ENCODE measurements around the gene SDK2. TPM values are rescaled to one million over a fixed set of nuclear protein-coding genes. Genes with fewer than 3 reads are reported as not detected.

Gene SDK2
- total and polyA plus RNA-seq, 2 of the 4 experiments (the other 2 are of a cell fraction) = under 0.01 to 0.03 TPM

GRCh38 chr17:73496232-73496631 lies 148.0 kb downstream of the SDK2 start:
- Histone ChIP-seq H4K20me1 (ENCODE audit: insufficient read depth, low read length) (no peaks in the 10 kb centered on the region), H3K36me3 (ENCODE audit: control insufficient read depth, insufficient read depth, low read length) (no peaks in the 10 kb centered on the region), H2BK5ac (ENCODE audit: low read depth, low read length, poor library complexity, severe bottlenecking) (no peak overlapping the region), H3K4ac (ENCODE audit: low read depth, low read length) (no peak overlapping the region), H3K27ac (ENCODE audit: insufficient read depth, low read length) (no peak overlapping the region), H3K4me3 (ENCODE audit: insufficient read depth, low read depth, low read length) (no peak overlapping the region), H2AK5ac (ENCODE audit: low read depth, low read length) (no peak overlapping the region), H3K4me2 (ENCODE audit: low read depth, low read length) (no peak overlapping the region), H3K14ac (replicated peaks; ENCODE audit: low read depth, low read length) (no peak overlapping the region), H3K79me1 (ENCODE audit: low read depth in 1 of 2, low read length in 2 of 2) (no peaks in the 10 kb centered on the region), H3K27me3 (ENCODE audit: control insufficient read depth, insufficient read depth, low read length) (no peaks in the 10 kb centered on the region; the same call in 1 of the 2 replicates), H3K9ac (ENCODE audit: low read depth, low read length) (no peak overlapping the region), H4K5ac (ENCODE audit: low read depth, low read length) (no peak overlapping the region), H3K9me1 (ENCODE audit: insufficient read depth, low read length) (no peaks in the 10 kb centered on the region), H2AK9ac (replicated peaks; ENCODE audit: low read depth, low read length, poor library complexity) (no peak overlapping the region), H3K18ac (ENCODE audit: low read depth, low read length) (no peak overlapping the region), H3K56ac (ENCODE audit: extremely low read depth, insufficient read depth, low read length) (no peak overlapping the region), H2BK15ac (ENCODE audit: low read depth, low read length) (no peak overlapping the region), H2AFZ (replicated peaks; ENCODE audit: low read length, poor library complexity) (no peak overlapping the region), H3K4me1 (ENCODE audit: control insufficient read depth, insufficient read depth, low read length) (no peaks in the 10 kb centered on the region), H4K8ac (ENCODE audit: low read depth in 2 of 2, low read length in 2 of 2) (no peak overlapping the region), H3K9me3 (ENCODE audit: control insufficient read depth, insufficient read depth, low read length) (no peaks in the 10 kb centered on the region), H2BK120ac (ENCODE audit: low read depth, low read length) (no peak overlapping the region), H3K23ac (ENCODE audit: low read depth, low read length) (no peak overlapping the region), H2BK20ac (ENCODE audit: low read depth, low read length) (no peak overlapping the region), H4K91ac (ENCODE audit: insufficient read depth, low read depth, low read length) (no peak overlapping the region)
- intact Hi-C loops (cut with micrococcal nuclease) = no loop called here
- BruUV-seq (replicated peaks) = no TSS peak
- in situ Hi-C loops (cut with MboI; ENCODE audit: low sequenced_read_pairs) = no loop called here
- dilution Hi-C loops (cut with HindIII; ENCODE audit: low sequenced_read_pairs, unreplicated experiment) = no loop called here
- DNase-seq (no peak), ATAC-seq (ENCODE audit: low read depth) (no peak)
- TF ChIP-seq MXI1 (IDR thresholded peaks at IDR 0.05; ENCODE audit: borderline replicate concordance, low read depth, low read length) (no peak), POLR2A (IDR thresholded peaks at IDR 0.05; ENCODE audit: low read depth, low read length) (no peak), BHLHE40 (IDR thresholded peaks at IDR 0.05; ENCODE audit: low read depth, low read length) (no peak), SMC3 (IDR thresholded peaks at IDR 0.05; ENCODE audit: low read depth, low read length) (no peak), RFX5 (IDR thresholded peaks at IDR 0.05; ENCODE audit: low read depth, low read length) (no peak), CEBPB (IDR thresholded peaks at IDR 0.05; ENCODE audit: low read depth, low read length) (no peak), MAFK (IDR thresholded peaks at IDR 0.05; ENCODE audit: low read depth, low read length) (no peak), NFE2L2 (IDR thresholded peaks at IDR 0.05; ENCODE audit: low read depth, low read length) (no peak), CHD1 (IDR thresholded peaks at IDR 0.05; ENCODE audit: low read depth, low read length) (no peak), RAD21 (IDR thresholded peaks at IDR 0.05; ENCODE audit: low read length) (no peak), RCOR1 (IDR thresholded peaks at IDR 0.05; ENCODE audit: insufficient replicate concordance, low read length) (no peak), MAZ (IDR thresholded peaks at IDR 0.05; ENCODE audit: borderline replicate concordance, low read depth, low read length) (no peak), FOS (IDR thresholded peaks at IDR 0.05; ENCODE audit: low read depth, low read length) (no peak)
- TF ChIP-seq, protein P1, sequence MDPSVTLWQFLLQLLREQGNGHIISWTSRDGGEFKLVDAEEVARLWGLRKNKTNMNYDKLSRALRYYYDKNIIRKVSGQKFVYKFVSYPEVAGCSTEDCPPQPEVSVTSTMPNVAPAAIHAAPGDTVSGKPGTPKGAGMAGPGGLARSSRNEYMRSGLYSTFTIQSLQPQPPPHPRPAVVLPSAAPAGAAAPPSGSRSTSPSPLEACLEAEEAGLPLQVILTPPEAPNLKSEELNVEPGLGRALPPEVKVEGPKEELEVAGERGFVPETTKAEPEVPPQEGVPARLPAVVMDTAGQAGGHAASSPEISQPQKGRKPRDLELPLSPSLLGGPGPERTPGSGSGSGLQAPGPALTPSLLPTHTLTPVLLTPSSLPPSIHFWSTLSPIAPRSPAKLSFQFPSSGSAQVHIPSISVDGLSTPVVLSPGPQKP (IDR thresholded peaks at IDR 0.05; ENCODE audit: borderline replicate concordance, low read depth, low read length) = no peak
- TF ChIP-seq, protein P2, sequence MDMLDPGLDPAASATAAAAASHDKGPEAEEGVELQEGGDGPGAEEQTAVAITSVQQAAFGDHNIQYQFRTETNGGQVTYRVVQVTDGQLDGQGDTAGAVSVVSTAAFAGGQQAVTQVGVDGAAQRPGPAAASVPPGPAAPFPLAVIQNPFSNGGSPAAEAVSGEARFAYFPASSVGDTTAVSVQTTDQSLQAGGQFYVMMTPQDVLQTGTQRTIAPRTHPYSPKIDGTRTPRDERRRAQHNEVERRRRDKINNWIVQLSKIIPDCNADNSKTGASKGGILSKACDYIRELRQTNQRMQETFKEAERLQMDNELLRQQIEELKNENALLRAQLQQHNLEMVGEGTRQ (IDR thresholded peaks at IDR 0.05; ENCODE audit: low read depth, low read length) = no peak
- TF ChIP-seq, protein P3, sequence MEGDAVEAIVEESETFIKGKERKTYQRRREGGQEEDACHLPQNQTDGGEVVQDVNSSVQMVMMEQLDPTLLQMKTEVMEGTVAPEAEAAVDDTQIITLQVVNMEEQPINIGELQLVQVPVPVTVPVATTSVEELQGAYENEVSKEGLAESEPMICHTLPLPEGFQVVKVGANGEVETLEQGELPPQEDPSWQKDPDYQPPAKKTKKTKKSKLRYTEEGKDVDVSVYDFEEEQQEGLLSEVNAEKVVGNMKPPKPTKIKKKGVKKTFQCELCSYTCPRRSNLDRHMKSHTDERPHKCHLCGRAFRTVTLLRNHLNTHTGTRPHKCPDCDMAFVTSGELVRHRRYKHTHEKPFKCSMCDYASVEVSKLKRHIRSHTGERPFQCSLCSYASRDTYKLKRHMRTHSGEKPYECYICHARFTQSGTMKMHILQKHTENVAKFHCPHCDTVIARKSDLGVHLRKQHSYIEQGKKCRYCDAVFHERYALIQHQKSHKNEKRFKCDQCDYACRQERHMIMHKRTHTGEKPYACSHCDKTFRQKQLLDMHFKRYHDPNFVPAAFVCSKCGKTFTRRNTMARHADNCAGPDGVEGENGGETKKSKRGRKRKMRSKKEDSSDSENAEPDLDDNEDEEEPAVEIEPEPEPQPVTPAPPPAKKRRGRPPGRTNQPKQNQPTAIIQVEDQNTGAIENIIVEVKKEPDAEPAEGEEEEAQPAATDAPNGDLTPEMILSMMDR (conservative IDR thresholded peaks at IDR 0.05; ENCODE audit: low read depth, low read length) = no peak
- ChIA-PET CTCF (no interaction called here), POLR2A (ENCODE audit: unreplicated experiment) (no interaction called here)
- 84% methylated on average over 11 of the region's 13 CpGs; no CpG with 5 or more reads in 1 of the 2 experiments for WGBS, 2 experiments (ENCODE audit: extremely low coverage in 2 of 2, insufficient read length in 1 of 2)
